Measurements from ENCODE around the gene RAPGEF3. TPM values are rescaled to one million over a fixed set of nuclear protein-coding genes. Genes with fewer than 3 reads are reported as not detected.

The RAPGEF3 gene
- total RNA-seq, 1 donor from 2014 or later = 1.2 TPM

- Mint-ChIP-seq H3K36me3 (ENCODE audit: unreplicated experiment) (peaks cover 3% of the 10 kb centered on the region), H3K4me1 (ENCODE audit: unreplicated experiment) (peaks cover 33% of the 10 kb centered on the region), H3K4me3 (ENCODE audit: unreplicated experiment) (no peak overlapping the region), H3K27me3 (ENCODE audit: unreplicated experiment) (no peaks in the 10 kb centered on the region), H3K9me3 (ENCODE audit: unreplicated experiment) (no peaks in the 10 kb centered on the region), H3K27ac (ENCODE audit: unreplicated experiment) (no peak overlapping the region)
- DNase-seq (ENCODE audit: extremely low spot score, unreplicated experiment) = peak; percentile 96
- TF ChIP-seq CTCF (IDR thresholded peaks at IDR 0.05) = peak; percentile 92
Measured at GRCh38 chr12:47779301-47779942, 20.7 kb upstream of the RAPGEF3 start.

- no peak for TF ChIP-seq CTCF (IDR thresholded peaks at IDR 0.05)
- Mint-ChIP-seq H3K4me3 (ENCODE audit: unreplicated experiment) (no peak overlapping the region), H3K9me3 (ENCODE audit: unreplicated experiment) (no peaks in the 10 kb centered on the region), H3K27ac (ENCODE audit: unreplicated experiment) (no peak overlapping the region), H3K36me3 (ENCODE audit: unreplicated experiment) (peaks cover 3% of the 10 kb centered on the region), H3K4me1 (ENCODE audit: unreplicated experiment) (peaks cover 38% of the 10 kb centered on the region), H3K27me3 (ENCODE audit: unreplicated experiment) (no peaks in the 10 kb centered on the region)
- DNase-seq (ENCODE audit: extremely low spot score, unreplicated experiment) = no peak
Measured at GRCh38 chr12:47778881-47779280, 20.2 kb upstream of the RAPGEF3 start.

GRCh38 chr12:47777741-47778558, 19.3 kb upstream of the RAPGEF3 start:
- TF ChIP-seq CTCF (IDR thresholded peaks at IDR 0.05) = no peak
- Mint-ChIP-seq H3K27me3 (ENCODE audit: unreplicated experiment) (no peaks in the 10 kb centered on the region), H3K36me3 (ENCODE audit: unreplicated experiment) (peaks cover 3% of the 10 kb centered on the region), H3K4me3 (ENCODE audit: unreplicated experiment) (no peak overlapping the region), H3K4me1 (ENCODE audit: unreplicated experiment) (peaks cover 42% of the 10 kb centered on the region), H3K27ac (ENCODE audit: unreplicated experiment) (no peak overlapping the region), H3K9me3 (ENCODE audit: unreplicated experiment) (no peaks in the 10 kb centered on the region)
- DNase-seq (ENCODE audit: extremely low spot score, unreplicated experiment) = no peak

- TF ChIP-seq CTCF (IDR thresholded peaks at IDR 0.05) = no peak
- no peaks in the 10 kb centered on the region for H3K27me3 Mint-ChIP-seq (ENCODE audit: unreplicated experiment)
- H3K27ac Mint-ChIP-seq (ENCODE audit: unreplicated experiment) = peak overlapping the region; percentile 71
- no peaks in the 10 kb centered on the region for H3K9me3 Mint-ChIP-seq (ENCODE audit: unreplicated experiment)
- H3K36me3 Mint-ChIP-seq (ENCODE audit: unreplicated experiment) = no peaks in the 10 kb centered on the region
- peaks cover 42% of the 10 kb centered on the region for H3K4me1 Mint-ChIP-seq (ENCODE audit: unreplicated experiment)
- no peak overlapping the region for H3K4me3 Mint-ChIP-seq (ENCODE audit: unreplicated experiment)
- no peak for DNase-seq (ENCODE audit: extremely low spot score, unreplicated experiment)
Measured at GRCh38 chr12:47777151-47777550, 18.5 kb upstream of the RAPGEF3 start.

- peak overlapping the region; percentile 71 for H3K27ac Mint-ChIP-seq (ENCODE audit: unreplicated experiment)
- no peak overlapping the region for H3K4me3 Mint-ChIP-seq (ENCODE audit: unreplicated experiment)
- peaks cover 38% of the 10 kb centered on the region for H3K4me1 Mint-ChIP-seq (ENCODE audit: unreplicated experiment)
- H3K27me3 Mint-ChIP-seq (ENCODE audit: unreplicated experiment) = no peaks in the 10 kb centered on the region
- DNase-seq (ENCODE audit: extremely low spot score, unreplicated experiment) = no peak
- no peak for TF ChIP-seq CTCF (IDR thresholded peaks at IDR 0.05)
- H3K9me3 Mint-ChIP-seq (ENCODE audit: unreplicated experiment) = no peaks in the 10 kb centered on the region
- no peaks in the 10 kb centered on the region for H3K36me3 Mint-ChIP-seq (ENCODE audit: unreplicated experiment)
Measured at GRCh38 chr12:47776471-47777143, 17.9 kb upstream of the RAPGEF3 start.

All from osteocyte (in vitro differentiated cells).